ENCODE data around the gene RTBDN. TPM values are rescaled to one million over a fixed set of nuclear protein-coding genes. Genes with fewer than 3 reads are reported as not detected.

RTBDN gene
- total and polyA plus RNA-seq, 10 of the 15 experiments (the other 5 are each of a cell fraction or from before 2014, with no cell fraction given) = 0.45 TPM; not detected in 9

DNA sequence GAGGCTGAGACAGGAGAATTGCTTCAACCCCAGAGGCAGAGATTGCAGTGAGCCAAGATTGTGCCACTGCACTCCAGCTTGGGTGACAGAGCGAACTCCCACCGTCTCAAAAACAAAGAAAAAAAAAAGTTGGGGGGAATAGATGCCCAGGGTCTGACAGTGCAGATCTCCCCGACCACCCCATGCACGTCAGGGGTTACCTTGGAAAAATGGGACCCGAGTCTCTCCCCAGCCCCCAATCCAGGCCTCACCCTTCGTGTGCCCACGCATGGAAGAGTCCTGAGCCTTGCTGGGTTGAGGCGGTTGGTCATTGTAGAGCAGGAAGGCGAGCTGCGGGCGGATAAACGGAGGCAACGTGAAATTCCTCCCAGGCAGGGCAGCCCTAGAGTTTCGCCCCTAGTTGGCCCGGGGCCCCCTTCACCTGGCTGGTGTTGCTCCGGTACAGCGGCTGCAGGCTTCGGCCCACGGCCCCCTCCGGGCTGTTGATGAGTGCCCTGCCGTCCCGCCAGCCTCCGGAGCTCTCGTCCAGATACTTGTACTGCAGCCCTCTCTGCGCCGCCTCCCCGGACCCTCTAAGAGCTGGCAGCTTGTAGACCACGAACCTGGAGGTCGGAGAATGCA is 46.3 kb upstream of the RTBDN start:
- 7% methylated on average over 29 of the region's 29 CpGs for WGBS (ENCODE audit: insufficient coverage, insufficient replicate concordance, low lambda C conversion rate, missing lambda C conversion rate)
- ATAC-seq = peak; percentile 49
- peaks cover 4% of the 10 kb centered on the region; the same call in 1 of the 2 replicates for H3K79me2 ChIP-seq (ENCODE audit: control insufficient read depth, insufficient read depth, low read length)
- peak overlapping the region; percentile 90 for H3K4me3 ChIP-seq
- H3K9me3 ChIP-seq (replicated peaks; ENCODE audit: control insufficient read depth, insufficient read depth, low read length) = peaks cover 7% of the 10 kb centered on the region
- H3K4me2 ChIP-seq (ENCODE audit: control insufficient read depth, insufficient read depth) = peak overlapping the region; percentile 91
- ChIA-PET POLR2A (interaction anchor here (0.6 to 3.3 kb wide), 9 partner anchors 10 to 146 kb away, joined by 3 to 35 read pairs (median 4); partner anchors contain the start of genes CALR, FARSA, GCDH and TRIR), SMC1A (ENCODE audit: uncharacterized antibody, unreplicated experiment) (interaction anchor here (0.8 to 4.1 kb wide), 4 partner anchors 10 to 97 kb away, joined by 3 to 23 read pairs (median 4); partner anchors contain the start of gene GCDH), RAD21 (ENCODE audit: unreplicated experiment) (interaction anchor here (1.2 to 2.4 kb wide), 4 partner anchors 10 to 85 kb away, joined by 6 to 21 read pairs (median 12); partner anchors contain the start of gene GCDH), CTCF (interaction anchor here (0.7 to 13.2 kb wide), 15 partner anchors 8 to 263 kb away, joined by 3 to 182 read pairs (median 4); partner anchors contain the start of genes FARSA and GCDH)
- DNase-seq (ENCODE audit: low read depth, low spot score) = no peak
- BruUV-seq (replicated peaks) = TSS peak; percentile 74
- peak overlapping the region; percentile 82 for H3K27ac ChIP-seq (ENCODE audit: control insufficient read depth, insufficient read depth)
- TF ChIP-seq CUX1 (IDR thresholded peaks at IDR 0.05; ENCODE audit: insufficient replicate concordance, low read depth, low read length) (no peak), ATF7 (IDR thresholded peaks at IDR 0.05; ENCODE audit: low read depth) (peak; percentile 55), FOXK2 (IDR thresholded peaks at IDR 0.05) (peak; percentile 64; the same call in 1 of the 2 replicates), GATAD2B (conservative IDR thresholded peaks at IDR 0.05; ENCODE audit: low read depth) (no peak), SRF (IDR thresholded peaks at IDR 0.05; ENCODE audit: low read depth in 2 of 2, low read length in 2 of 2) (no peak)
- in situ Hi-C loops (cut with MboI) (loop anchor here (10.0 kb wide), 1 partner anchor 214 kb away; no protein-coding TSS in a partner anchor), intact Hi-C loops (cut with micrococcal nuclease; ENCODE audit: unreplicated experiment) (no loop called here)
- H4K20me1 ChIP-seq (ENCODE audit: control insufficient read depth, insufficient read depth) = no peaks in the 10 kb centered on the region
- H3K9ac ChIP-seq (ENCODE audit: control insufficient read depth, insufficient read depth, low read length) = peak overlapping the region; percentile 75
- H3K27me3 ChIP-seq (replicated peaks in 1 of 2; ENCODE audit: control insufficient read depth in 2 of 2, insufficient read depth in 2 of 2, low read length in 1 of 2) = no peaks in the 10 kb centered on the region
- peaks cover 0 to 4% of the 10 kb centered on the region in 2 experiments; a peak in 2 of 4 replicates for H3K36me3 ChIP-seq (ENCODE audit: control insufficient read depth in 2 of 2, insufficient read depth in 2 of 2, low read length in 1 of 2)
- peak overlapping the region; percentile 92 for H2AFZ ChIP-seq (ENCODE audit: control insufficient read depth, low read depth, low read length)
- H3K4me1 ChIP-seq (ENCODE audit: control insufficient read depth, insufficient read depth, low read length) = peaks cover 16% of the 10 kb centered on the region
- no peak for FAIRE-seq
